Measurements from ENCODE around the gene EDA2R. TPM values are rescaled to one million over a fixed set of nuclear protein-coding genes. Genes with fewer than 3 reads are reported as not detected.

Gene EDA2R, protein sequence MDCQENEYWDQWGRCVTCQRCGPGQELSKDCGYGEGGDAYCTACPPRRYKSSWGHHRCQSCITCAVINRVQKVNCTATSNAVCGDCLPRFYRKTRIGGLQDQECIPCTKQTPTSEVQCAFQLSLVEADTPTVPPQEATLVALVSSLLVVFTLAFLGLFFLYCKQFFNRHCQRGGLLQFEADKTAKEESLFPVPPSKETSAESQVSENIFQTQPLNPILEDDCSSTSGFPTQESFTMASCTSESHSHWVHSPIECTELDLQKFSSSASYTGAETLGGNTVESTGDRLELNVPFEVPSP
- total RNA-seq (2014; rRNA removed; shearing (Covaris generic)): not detected in 2 replicates

DNA sequence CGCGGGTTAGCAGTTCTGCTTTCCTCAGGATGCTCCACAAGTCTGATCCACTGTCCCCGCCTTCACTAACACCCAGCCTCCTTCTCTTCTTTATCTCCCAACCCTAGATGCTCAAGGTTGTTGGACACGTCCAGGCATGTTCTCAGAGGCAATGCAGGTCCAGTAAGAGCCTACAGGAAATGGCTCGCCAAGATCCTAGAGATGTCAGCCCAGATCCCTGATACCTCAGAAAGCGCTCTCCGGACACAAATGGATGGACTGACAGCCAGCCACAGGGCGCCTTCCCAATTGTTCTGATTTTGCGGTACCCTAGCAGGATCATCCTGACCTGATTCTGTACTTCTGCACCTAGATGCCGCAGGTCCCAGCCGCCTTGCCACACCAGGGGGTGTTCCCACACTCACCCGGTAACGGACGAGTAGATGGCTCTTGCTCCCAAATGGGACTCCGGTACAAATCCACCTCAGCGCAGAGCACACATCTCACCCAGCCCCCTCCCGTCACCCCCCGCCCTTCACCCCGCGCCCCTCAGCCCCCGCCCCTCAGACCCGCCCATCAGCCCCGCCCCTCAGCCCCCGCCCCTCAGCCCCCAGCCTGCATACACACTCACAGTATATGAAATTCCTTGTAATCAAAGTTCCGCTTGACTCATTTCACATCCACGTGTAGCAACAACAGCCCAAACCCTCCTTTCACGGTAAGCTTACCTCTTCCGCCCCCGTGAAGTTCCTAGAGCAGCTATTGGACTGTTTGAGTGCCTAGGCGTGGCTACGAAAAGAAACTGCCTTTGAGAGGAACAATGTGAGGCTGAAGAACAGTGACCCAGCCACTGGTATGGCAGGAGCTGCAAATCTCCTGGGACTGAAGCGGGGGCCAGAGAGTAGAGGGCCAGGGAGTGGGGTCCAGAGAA lies at the start of gene EDA2R:
Gene EDA2R (minus strand): TSS at position 488 of the 910 bp plus-strand sequence. CDS start 23,058 bp downstream, outside the sequence.
- DNase-seq (ENCODE audit: low read depth): no peak

DNA sequence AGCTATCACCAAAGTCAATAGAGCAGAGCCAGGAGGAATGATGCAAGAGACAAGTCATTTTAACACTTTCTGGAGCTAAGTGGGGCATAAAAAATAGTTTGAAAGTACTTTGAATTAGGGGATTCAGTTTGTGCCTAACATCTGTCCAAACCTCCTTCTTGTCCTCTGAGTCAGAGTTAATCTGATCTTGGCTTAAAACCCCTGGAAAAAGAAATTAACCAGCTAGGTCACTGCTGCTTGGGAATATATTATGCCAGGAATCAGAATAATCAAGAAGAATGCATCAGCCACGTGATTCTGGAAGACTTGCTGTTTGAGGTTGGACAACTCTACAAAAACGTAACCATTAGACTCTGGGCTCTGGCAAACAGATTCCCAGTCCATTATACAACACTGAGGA lies 45.3 kb upstream of the EDA2R start:
- DNase-seq (ENCODE audit: low read depth): no peak

- no peak for DNase-seq (ENCODE audit: low read depth)
These were observed 41.6 kb upstream of the EDA2R start for GRCh38 chrX:66680451-66680850.

GRCh38 chrX:66677430-66677829 lies 38.6 kb upstream of the EDA2R start:
- DNase-seq (ENCODE audit: low read depth): no peak

GRCh38 chrX:66676990-66677389 lies 38.1 kb upstream of the EDA2R start:
- DNase-seq (ENCODE audit: low read depth): no peak

GRCh38 chrX:66676413-66676812 lies 37.5 kb upstream of the EDA2R start:
- DNase-seq (ENCODE audit: low read depth): no peak

- no peak for DNase-seq (ENCODE audit: low read depth)
These were observed 36.7 kb upstream of the EDA2R start for GRCh38 chrX:66675541-66675940.

GRCh38 chrX:66674506-66674905 lies 35.6 kb upstream of the EDA2R start:
- DNase-seq (ENCODE audit: low read depth): no peak

DNA sequence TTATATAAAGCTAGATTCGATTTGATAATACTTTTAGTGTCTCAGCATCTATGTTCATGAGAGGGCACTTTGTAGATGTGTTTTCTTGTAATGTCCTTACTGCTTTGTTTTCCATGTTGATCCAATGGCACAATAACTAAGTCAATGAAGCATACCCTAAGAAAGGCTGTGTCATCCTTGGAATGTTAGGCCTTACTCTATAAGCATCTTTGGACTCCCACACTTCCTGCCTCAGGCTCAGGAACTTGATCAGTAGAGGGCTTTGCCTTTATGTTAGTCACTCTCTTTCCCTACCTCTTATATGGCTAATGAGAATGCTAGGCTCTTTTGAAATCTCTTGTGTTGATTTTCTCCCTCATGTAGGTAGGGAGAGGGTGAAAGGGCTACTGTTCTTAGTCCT lies 33.2 kb upstream of the EDA2R start:
- DNase-seq (ENCODE audit: low read depth): no peak

- no peak for DNase-seq (ENCODE audit: low read depth)
These were observed 15.5 kb upstream of the EDA2R start for GRCh38 chrX:66654411-66654810.

- no peak for DNase-seq (ENCODE audit: low read depth)
These were observed 3.5 kb downstream of the EDA2R start for GRCh38 chrX:66635360-66635759.

DNA sequence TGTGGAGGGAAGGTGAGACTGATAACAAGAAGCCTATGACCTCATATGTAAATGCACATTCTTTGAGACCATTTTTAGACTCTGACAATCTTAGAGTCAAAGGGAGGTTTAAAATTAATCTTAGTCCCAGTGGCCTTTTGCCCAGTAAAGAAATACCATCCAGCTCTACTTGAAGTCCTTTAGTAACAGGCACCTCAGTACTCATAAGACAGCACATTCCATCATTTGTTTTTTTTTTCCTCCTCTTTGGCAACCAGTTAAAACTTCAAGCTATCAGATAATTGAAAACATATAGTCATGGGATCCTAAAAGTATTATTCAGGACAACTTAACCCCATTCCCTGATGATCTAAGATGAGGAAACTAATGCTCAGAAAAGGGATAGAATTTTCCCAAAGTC lies 4.6 kb downstream of the EDA2R start:
- DNase-seq (ENCODE audit: low read depth): no peak

DNA sequence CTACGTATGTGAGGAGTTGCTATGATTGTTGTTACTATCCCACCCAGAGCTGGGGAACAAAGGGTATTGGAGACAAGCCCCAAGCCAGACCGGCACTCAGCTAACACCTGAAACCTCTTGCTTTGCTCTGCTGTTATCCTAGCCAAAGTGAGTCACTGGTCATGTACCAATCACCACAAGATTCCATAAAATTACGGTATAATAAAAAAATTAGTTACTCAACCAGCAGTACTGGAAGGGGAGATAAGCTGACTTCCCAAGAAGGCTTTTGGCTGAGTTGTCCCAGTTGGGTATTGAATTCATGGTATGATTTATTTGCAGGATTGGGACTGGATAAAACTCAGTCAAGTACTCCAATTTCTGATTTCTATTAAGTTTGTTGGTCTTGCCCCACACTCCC lies 5.3 kb downstream of the EDA2R start:
- no peak for DNase-seq (ENCODE audit: low read depth)

DNA sequence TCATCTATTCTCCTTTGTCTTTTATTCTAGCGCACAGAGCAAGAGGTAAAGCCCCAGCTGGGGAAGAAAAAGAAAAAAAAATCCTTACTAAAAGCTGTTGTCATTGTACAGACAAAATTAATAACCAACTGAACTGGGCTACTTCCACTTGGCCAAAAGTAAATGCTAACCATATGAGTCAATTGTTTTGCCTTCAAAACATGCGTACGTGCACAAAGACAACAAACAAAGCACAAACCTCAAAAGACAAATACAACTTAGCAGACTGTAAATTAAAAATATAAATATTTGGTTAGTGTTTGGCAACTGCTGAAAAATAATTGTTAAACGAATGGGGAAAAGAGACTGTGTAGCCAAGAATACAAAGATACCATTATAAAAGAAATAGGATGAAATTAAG lies 5.9 kb downstream of the EDA2R start:
- DNase-seq (ENCODE audit: low read depth): no peak

- DNase-seq (ENCODE audit: low read depth): no peak
These were observed 6.4 kb downstream of the EDA2R start for GRCh38 chrX:66632473-66632872.

DNA sequence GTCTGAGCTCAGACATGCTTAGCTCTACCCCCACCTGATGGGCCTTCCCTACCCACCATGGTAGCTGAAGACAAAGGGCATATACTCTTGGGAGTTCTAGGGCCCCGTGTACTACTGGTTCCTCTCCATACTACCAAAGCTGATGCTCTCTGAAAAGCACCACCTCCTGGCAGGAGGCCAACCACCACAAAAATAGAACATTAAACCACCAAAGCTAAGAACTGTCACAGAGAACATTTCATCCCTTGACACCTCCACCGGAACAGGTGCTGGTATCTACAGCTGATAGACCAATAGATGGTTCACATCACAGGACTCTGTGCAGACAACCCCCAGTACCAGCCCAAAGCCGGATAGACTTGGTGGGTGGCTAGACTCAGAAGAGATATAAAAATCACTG lies 13.4 kb downstream of the EDA2R start:
- no peak for DNase-seq (ENCODE audit: low read depth)

DNA sequence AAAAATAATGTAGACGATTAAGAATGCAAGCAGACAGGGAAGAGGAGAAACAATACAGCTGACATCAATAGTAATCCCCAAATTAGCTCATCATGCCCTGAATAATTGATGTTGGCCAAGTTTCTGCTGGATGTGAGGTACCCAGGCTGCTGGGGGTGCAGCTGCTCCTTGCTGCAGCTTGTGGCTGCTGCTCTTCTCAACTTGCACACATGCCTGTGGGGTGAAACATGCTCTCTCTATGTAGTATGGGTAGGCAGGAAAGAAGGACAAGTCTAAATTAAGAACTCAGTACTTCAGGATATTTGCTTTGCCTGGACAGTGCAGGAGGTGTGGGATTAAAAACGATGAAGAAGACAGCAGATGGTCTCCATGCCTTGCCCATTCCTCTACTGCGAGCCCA lies 16.7 kb downstream of the EDA2R start:
- no peak for DNase-seq (ENCODE audit: low read depth)

- no peak for DNase-seq (ENCODE audit: low read depth)
These were observed 21.9 kb downstream of the EDA2R start for GRCh38 chrX:66616944-66617343.

DNA sequence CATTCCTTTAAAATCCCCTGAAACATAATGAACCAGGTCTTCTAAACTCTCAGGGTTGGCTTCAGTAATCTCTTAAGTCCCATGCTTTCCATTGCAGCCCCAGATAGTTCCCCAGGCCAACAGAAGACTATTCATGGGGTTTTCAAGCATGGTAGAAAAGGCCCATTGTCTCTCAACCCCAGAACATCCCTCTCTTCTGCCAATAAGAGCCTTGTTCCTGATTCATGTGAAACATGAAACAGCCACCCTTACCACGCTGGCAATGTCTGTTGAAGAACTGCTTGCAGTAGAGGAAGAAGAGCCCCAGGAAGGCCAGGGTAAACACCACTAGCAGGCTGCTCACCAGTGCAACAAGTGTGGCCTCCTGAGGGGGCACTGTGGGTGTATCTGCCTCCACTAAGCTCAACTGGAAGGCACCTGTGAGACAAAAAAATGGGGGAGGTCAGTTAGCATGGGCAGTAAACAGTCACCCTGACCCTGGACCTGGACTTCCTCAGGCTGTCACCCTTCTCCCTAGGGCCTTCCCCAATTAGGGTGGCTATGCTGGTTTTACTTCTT lies 36.4 kb downstream of the EDA2R start:
- no peak for DNase-seq (ENCODE audit: low read depth)

DNA sequence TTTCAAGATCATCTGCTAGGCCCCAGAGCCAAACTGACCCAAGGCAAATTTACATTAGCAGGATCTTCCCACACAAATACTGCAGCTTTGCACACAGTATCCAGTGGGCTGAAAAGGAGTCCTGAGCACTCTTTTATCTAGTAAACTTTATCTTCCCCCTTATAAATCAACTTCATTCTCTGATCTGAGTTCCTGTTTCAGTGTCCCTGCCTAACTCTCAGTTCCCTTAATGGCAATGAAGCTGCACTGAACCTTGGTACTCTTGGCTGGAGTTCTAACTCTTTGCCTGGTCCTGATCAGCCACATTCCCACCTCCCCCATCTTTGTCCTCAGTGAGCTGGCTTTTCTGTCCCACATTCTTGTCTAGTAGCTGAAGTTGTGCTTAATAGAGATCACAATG lies 37.4 kb downstream of the EDA2R start:
- no peak for DNase-seq (ENCODE audit: low read depth)

GRCh38 chrX:66579219-66579618 lies 59.7 kb downstream of the EDA2R start:
- no peak for DNase-seq (ENCODE audit: low read depth)

DNA sequence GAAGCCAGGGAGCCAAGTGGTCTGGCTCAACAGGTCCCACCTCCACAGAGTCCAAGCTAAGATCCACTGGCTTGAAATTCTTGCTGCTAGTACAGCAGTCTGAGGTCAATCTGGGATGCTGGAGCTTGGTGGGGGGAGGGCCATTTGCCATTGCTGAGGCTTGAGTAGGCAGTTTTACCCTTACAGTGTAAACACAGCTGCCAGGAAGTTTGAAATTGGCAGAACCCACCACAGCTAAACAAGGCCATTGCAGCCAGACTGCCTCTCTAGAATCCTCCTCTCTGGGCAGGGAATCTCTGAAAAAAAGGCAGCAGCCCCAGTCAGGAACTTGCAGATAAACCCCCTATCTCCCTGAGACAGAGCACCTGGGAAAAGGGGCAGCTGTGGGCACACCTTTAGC lies 84.9 kb downstream of the EDA2R start:
- DNase-seq (ENCODE audit: low read depth): no peak

- DNase-seq (ENCODE audit: low read depth): no peak
These were observed 91.0 kb downstream of the EDA2R start for GRCh38 chrX:66547847-66548369.
